OCI-LY1 (cell line): ENCODE data around the gene F11R.

Experiments used
- EZH2 ChIP-seq: fragments of 200-600 bp; sonication (generic), shearing (Covaris generic); IDR thresholded peaks from 2 replicates; pipeline ENCODE4 v1.8.0; 2017; ENCODE audit warnings: borderline replicate concordance, mixed run types, mild to moderate bottlenecking, antibody characterized with exemption, low read length, moderate library complexity, mixed read lengths
- TF ChIP-seq, protein P1 (sequence below): fragments of 200-600 bp; sonication (generic), shearing (Covaris generic); IDR thresholded peaks from 2 replicates; pipeline ENCODE4 v1.5.1; 2017; ENCODE audit warnings: mild to moderate bottlenecking, antibody characterized with exemption, low read length, moderate library complexity, mixed read lengths

- TF ChIP-seq, protein P1, sequence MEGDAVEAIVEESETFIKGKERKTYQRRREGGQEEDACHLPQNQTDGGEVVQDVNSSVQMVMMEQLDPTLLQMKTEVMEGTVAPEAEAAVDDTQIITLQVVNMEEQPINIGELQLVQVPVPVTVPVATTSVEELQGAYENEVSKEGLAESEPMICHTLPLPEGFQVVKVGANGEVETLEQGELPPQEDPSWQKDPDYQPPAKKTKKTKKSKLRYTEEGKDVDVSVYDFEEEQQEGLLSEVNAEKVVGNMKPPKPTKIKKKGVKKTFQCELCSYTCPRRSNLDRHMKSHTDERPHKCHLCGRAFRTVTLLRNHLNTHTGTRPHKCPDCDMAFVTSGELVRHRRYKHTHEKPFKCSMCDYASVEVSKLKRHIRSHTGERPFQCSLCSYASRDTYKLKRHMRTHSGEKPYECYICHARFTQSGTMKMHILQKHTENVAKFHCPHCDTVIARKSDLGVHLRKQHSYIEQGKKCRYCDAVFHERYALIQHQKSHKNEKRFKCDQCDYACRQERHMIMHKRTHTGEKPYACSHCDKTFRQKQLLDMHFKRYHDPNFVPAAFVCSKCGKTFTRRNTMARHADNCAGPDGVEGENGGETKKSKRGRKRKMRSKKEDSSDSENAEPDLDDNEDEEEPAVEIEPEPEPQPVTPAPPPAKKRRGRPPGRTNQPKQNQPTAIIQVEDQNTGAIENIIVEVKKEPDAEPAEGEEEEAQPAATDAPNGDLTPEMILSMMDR: no peak
- TF ChIP-seq EZH2: no peak
Observed at GRCh38 chr1:160949881-160950280, 71.1 kb downstream of the F11R start.
